OCI-LY3 (cell line): ENCODE data around the gene TMEFF2.

Experiments used
- EZH2phosphoT487 ChIP-seq: fragments of 200-600 bp; shearing (Covaris generic); IDR thresholded peaks from 2 replicates; pipeline ENCODE4 v1.6.1; 2018; ENCODE audit warnings: antibody characterized with exemption, mixed run types, low read depth
- TF ChIP-seq, protein P1 (sequence below): fragments of 200-600, 300-600 bp; sonication (generic); IDR thresholded peaks from 2 replicates; pipeline ENCODE4 v1.5.1; 2014; ENCODE audit warnings: antibody characterized with exemption, low read length, low read depth

DNA sequence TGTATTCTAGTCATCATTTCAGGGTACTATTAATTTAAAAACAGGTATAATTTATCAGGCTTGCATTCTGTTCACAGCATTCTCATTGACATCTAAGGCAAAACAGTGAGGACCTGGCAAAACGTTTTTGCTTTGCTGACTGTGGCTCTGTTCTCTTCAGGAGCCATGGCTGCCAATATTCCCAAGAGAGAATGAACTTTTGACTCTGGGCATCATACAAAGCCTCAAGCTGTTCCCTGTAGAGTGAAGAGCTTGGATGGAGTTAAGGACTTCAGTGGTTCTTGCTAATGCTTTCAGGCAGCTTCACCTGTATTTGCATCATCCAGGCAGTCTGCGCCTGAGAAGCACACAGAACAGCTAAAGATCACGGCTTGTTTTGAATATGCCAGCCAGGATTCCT lies 282.0 kb downstream of the TMEFF2 start:
- TF ChIP-seq, protein P1, sequence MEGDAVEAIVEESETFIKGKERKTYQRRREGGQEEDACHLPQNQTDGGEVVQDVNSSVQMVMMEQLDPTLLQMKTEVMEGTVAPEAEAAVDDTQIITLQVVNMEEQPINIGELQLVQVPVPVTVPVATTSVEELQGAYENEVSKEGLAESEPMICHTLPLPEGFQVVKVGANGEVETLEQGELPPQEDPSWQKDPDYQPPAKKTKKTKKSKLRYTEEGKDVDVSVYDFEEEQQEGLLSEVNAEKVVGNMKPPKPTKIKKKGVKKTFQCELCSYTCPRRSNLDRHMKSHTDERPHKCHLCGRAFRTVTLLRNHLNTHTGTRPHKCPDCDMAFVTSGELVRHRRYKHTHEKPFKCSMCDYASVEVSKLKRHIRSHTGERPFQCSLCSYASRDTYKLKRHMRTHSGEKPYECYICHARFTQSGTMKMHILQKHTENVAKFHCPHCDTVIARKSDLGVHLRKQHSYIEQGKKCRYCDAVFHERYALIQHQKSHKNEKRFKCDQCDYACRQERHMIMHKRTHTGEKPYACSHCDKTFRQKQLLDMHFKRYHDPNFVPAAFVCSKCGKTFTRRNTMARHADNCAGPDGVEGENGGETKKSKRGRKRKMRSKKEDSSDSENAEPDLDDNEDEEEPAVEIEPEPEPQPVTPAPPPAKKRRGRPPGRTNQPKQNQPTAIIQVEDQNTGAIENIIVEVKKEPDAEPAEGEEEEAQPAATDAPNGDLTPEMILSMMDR = no peak
- TF ChIP-seq EZH2phosphoT487 = no peak
